BE2C (cell line): ENCODE data around the gene DBH.

Source experiments
- DNase-seq: peaks from one replicate; pipeline ENCODE4 v3.0.0-alpha.2; 2020
- H3K27me3 ChIP-seq: fragments of 250-450 bp; sonication (Bioruptor Pico); 2 replicates; pipeline ENCODE4 v1.5.1; 2020; ENCODE audit warnings: mild to moderate bottlenecking
- H3K36me3 ChIP-seq: fragments of 250-450 bp; sonication (Bioruptor Pico); 2 replicates; pipeline ENCODE4 v1.5.1; 2020; ENCODE audit warnings: mild to moderate bottlenecking
- H3K4me1 ChIP-seq: fragments of 250-450 bp; sonication (Bioruptor Pico); 2 replicates; pipeline ENCODE4 v1.5.1; 2020
- H3K4me3 ChIP-seq: 2 replicates; pipeline ENCODE4 v1.5.1; 2011; ENCODE audit warnings: low read depth, low read length
- H3K9me3 ChIP-seq: fragments of 250-450 bp; sonication (Bioruptor Pico); 2 replicates; pipeline ENCODE4 v1.5.1; 2020
- CTCF ChIP-seq: IDR thresholded peaks from 2 replicates; pipeline ENCODE4 v1.5.1; 2012; ENCODE audit warnings: mild to moderate bottlenecking, low read depth, low read length

The DBH gene

GRCh38 chr9:133614678-133615077 is 21.5 kb upstream of the DBH start:
- TF ChIP-seq CTCF: no peak
- Histone ChIP-seq H3K36me3 (no peaks in the 10 kb centered on the region), H3K27me3 (no peaks in the 10 kb centered on the region), H3K4me1 (peaks cover 24% of the 10 kb centered on the region), H3K9me3 (no peaks in the 10 kb centered on the region), H3K4me3 (no peak overlapping the region)
- no peak for DNase-seq

GRCh38 chr9:133615186-133615585 is 21.0 kb upstream of the DBH start:
- Histone ChIP-seq H3K27me3 (no peaks in the 10 kb centered on the region), H3K36me3 (no peaks in the 10 kb centered on the region)
- DNase-seq: peak; percentile 79

GRCh38 chr9:133615606-133616188 is 20.5 kb upstream of the DBH start:
- no peaks in the 10 kb centered on the region for H3K27me3 ChIP-seq

More at GRCh38 chr9:133615186-133615585, 21.0 kb upstream of the DBH start:
- TF ChIP-seq CTCF: no peak
- H3K9me3 ChIP-seq: no peaks in the 10 kb centered on the region
- H3K4me1 ChIP-seq: peaks cover 20% of the 10 kb centered on the region
- no peak overlapping the region for H3K4me3 ChIP-seq

GRCh38 chr9:133616643-133617405 is 19.3 kb upstream of the DBH start:
- DNase-seq: no peak
- Histone ChIP-seq H3K36me3 (no peaks in the 10 kb centered on the region), H3K4me1 (peaks cover 12% of the 10 kb centered on the region), H3K4me3 (no peak overlapping the region), H3K27me3 (no peaks in the 10 kb centered on the region), H3K9me3 (no peaks in the 10 kb centered on the region)
- no peak for TF ChIP-seq CTCF

More at GRCh38 chr9:133615606-133616188, 20.5 kb upstream of the DBH start:
- TF ChIP-seq CTCF: no peak
- no peaks in the 10 kb centered on the region for H3K36me3 ChIP-seq
- DNase-seq: no peak
- H3K4me3 ChIP-seq: no peak overlapping the region
- H3K9me3 ChIP-seq: no peaks in the 10 kb centered on the region
- H3K4me1 ChIP-seq: peaks cover 17% of the 10 kb centered on the region

- no peak for DNase-seq
- Histone ChIP-seq H3K27me3 (no peaks in the 10 kb centered on the region), H3K9me3 (no peaks in the 10 kb centered on the region), H3K36me3 (no peaks in the 10 kb centered on the region), H3K4me1 (peaks cover 18% of the 10 kb centered on the region), H3K4me3 (no peak overlapping the region)
- no peak for TF ChIP-seq CTCF
These were observed 17.4 kb upstream of the DBH start for GRCh38 chr9:133618726-133619125.

- TF ChIP-seq CTCF: no peak
- Histone ChIP-seq H3K9me3 (no peaks in the 10 kb centered on the region), H3K4me3 (no peak overlapping the region), H3K36me3 (no peaks in the 10 kb centered on the region), H3K4me1 (peaks cover 10% of the 10 kb centered on the region), H3K27me3 (no peaks in the 10 kb centered on the region)
- DNase-seq: no peak
These were observed 16.4 kb upstream of the DBH start for GRCh38 chr9:133619791-133620190.
